ENCODE results near the gene PAK1. TPM values are rescaled to one million over a fixed set of nuclear protein-coding genes. Genes with fewer than 3 reads are reported as not detected.

The PAK1 gene
- total and polyA plus RNA-seq, 10 of the 15 experiments (the other 5 are each of a cell fraction or from before 2014, with no cell fraction given) = 43.8 to 321 (median 110) TPM

DNA sequence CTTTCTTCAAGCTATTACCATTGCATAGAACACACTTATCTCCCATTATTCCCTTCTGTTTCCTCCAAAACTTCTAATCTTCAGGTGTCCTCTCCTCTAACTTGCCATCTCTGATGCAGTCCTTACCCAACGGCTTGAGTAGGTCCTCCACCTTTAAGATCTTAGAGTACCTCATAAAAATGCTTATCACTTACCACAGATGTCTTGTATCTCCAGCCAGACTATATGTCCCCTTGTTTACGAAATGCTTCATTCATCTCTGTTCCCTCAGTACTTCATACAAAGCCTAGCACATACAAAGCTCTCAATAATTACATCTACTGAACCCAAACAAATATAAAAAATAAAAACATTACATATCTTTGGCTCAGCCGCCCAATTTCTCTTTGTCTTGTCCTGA, 49.2 kb downstream of the PAK1 start:
- TF ChIP-seq BRCA1 (IDR thresholded peaks at IDR 0.05; ENCODE audit: low read depth, low read length) (no peak), ZBED1 (IDR thresholded peaks at IDR 0.05; ENCODE audit: borderline replicate concordance) (no peak), MYB (IDR thresholded peaks at IDR 0.05; ENCODE audit: borderline replicate concordance, low read depth, low read length) (no peak), POU2F2 (IDR thresholded peaks at IDR 0.05; ENCODE audit: borderline replicate concordance, low read depth, low read length) (no peak), POLR2A (IDR thresholded peaks at IDR 0.05; ENCODE audit: low read depth, low read length) (no peak), ATF7 (IDR thresholded peaks at IDR 0.05; ENCODE audit: low read depth) (no peak), FOS (IDR thresholded peaks at IDR 0.05; ENCODE audit: borderline replicate concordance, extremely low read depth, insufficient read length) (no peak), SREBF1 (IDR thresholded peaks at IDR 0.05; ENCODE audit: low read length) (no peak), ZNF217 (IDR thresholded peaks at IDR 0.05) (no peak), RFX5 (IDR thresholded peaks at IDR 0.05; ENCODE audit: low read depth, low read length) (no peak)
- TF ChIP-seq, protein P1, sequence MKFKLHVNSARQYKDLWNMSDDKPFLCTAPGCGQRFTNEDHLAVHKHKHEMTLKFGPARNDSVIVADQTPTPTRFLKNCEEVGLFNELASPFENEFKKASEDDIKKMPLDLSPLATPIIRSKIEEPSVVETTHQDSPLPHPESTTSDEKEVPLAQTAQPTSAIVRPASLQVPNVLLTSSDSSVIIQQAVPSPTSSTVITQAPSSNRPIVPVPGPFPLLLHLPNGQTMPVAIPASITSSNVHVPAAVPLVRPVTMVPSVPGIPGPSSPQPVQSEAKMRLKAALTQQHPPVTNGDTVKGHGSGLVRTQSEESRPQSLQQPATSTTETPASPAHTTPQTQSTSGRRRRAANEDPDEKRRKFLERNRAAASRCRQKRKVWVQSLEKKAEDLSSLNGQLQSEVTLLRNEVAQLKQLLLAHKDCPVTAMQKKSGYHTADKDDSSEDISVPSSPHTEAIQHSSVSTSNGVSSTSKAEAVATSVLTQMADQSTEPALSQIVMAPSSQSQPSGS (IDR thresholded peaks at IDR 0.05; ENCODE audit: low read length) = no peak
- Histone ChIP-seq H2AFZ (ENCODE audit: control insufficient read depth, low read depth, low read length) (no peak overlapping the region), H3K79me2 (ENCODE audit: control insufficient read depth, insufficient read depth, low read length) (peaks cover 25% of the 10 kb centered on the region), H4K20me1 (ENCODE audit: control insufficient read depth, insufficient read depth) (no peaks in the 10 kb centered on the region), H3K4me2 (ENCODE audit: control insufficient read depth, insufficient read depth) (no peak overlapping the region), H3K4me1 (ENCODE audit: control insufficient read depth, insufficient read depth, low read length) (peaks cover under 1% of the 10 kb centered on the region), H3K4me3 (no peak overlapping the region), H3K27ac (ENCODE audit: control insufficient read depth, insufficient read depth) (no peak overlapping the region), H3K9me3 (replicated peaks; ENCODE audit: control insufficient read depth, insufficient read depth, low read length) (no peaks in the 10 kb centered on the region), H3K27me3 (replicated peaks in 1 of 2; ENCODE audit: control insufficient read depth in 2 of 2, insufficient read depth in 2 of 2, low read length in 1 of 2) (no peaks in the 10 kb centered on the region), H3K36me3 (ENCODE audit: control insufficient read depth in 2 of 2, insufficient read depth in 2 of 2, low read length in 1 of 2) (0 out of 4 replicates have a peak, but pooled peaks cover 0 to 3% of the 10 kb centered on the region in 2 experiments), H3K9ac (ENCODE audit: control insufficient read depth, insufficient read depth, low read length) (no peak overlapping the region)
- 82% methylated on average over 3 of the region's 3 CpGs for WGBS (ENCODE audit: insufficient coverage, insufficient replicate concordance, low lambda C conversion rate, missing lambda C conversion rate)
- CTCF ChIA-PET = interaction anchor here (1.0 to 3.0 kb wide), 3 partner anchors 10 to 48 kb away, joined by 3 to 13 read pairs (median 3); no protein-coding TSS in a partner anchor
- DNase-seq (ENCODE audit: low read depth, low spot score) = no peak
- SMC1A ChIA-PET (ENCODE audit: uncharacterized antibody, unreplicated experiment) = interaction anchor here (1.6 to 4.2 kb wide), 4 partner anchors 11 to 46 kb away, joined by 8 to 23 read pairs (median 14); no protein-coding TSS in a partner anchor
- in situ Hi-C loops (cut with MboI) (no loop called here), intact Hi-C loops (cut with micrococcal nuclease; ENCODE audit: unreplicated experiment) (no loop called here)
- ATAC-seq = no peak
- RAD21 ChIA-PET (ENCODE audit: unreplicated experiment) = interaction anchor here (0.6 kb wide), 1 partner anchor 32 kb away, joined by 3 read pairs; no protein-coding TSS in a partner anchor
- POLR2A ChIA-PET = interaction anchor here (1.3 kb wide), 1 partner anchor 48 kb away, joined by 3 read pairs; no protein-coding TSS in a partner anchor
- no peak for FAIRE-seq
- BruUV-seq (replicated peaks) = no TSS peak

All from GM12878 (cell line).